HG03442 (cell line): ENCODE data around the gene AKAP10.
"Not testable (repeated sequence)": the region's sequence is repeated elsewhere in the genome, so short reads cannot be mapped to it uniquely, and the experiment has no call there.

Source experiments
- ATAC-seq: cut with Tn5 transposase; IDR thresholded peaks from one replicate; pipeline ENCODE4 v1.9.1; 2021; ENCODE audit warnings: mild to moderate bottlenecking, moderate library complexity; ENCODE audit not compliant: unreplicated experiment

The AKAP10 gene

GRCh38 chr17:19977293-19978208 is at the start of gene AKAP10:
AKAP10 (minus strand) TSS chr17:19977828; CDS start chr17:19977679, 149 bp downstream.
- peak; percentile 78 for ATAC-seq

- no peak for ATAC-seq
Observed at GRCh38 chr17:20026960-20027359, 49.3 kb upstream of the AKAP10 start.

- no peak for ATAC-seq
Observed at GRCh38 chr17:20022701-20023100, 45.1 kb upstream of the AKAP10 start.

DNA sequence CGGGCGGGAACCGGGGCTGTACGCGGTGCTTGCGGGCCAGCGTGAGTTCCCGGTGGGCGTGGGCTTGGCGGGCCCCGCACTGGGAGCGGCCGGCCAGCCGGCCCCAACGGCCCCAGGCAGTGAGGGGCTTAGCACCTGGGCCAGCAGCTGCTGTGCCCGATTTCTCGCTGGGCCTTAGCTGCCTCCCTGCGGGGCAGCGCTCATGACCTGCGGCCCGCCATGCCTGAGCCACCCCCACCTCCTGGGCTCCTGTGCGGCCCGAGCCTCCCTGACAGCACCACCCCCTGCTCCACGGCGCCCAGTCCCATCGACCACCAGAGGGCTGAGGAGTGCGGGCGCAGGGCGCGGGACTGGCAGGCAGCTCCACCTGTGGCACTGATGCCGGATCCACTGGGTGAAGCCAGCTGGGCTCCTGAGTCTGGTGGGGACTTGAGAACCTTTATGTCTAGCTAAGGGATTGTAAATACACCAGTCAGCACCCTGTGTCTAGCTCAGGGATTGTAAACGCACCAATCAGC is 38.9 kb upstream of the AKAP10 start:
- ATAC-seq, result not testable (repeated sequence)

- no peak for ATAC-seq
Observed at GRCh38 chr17:20012017-20012536, 34.4 kb upstream of the AKAP10 start.

GRCh38 chr17:20010936-20011335 is 33.3 kb upstream of the AKAP10 start:
- ATAC-seq, result no peak

DNA sequence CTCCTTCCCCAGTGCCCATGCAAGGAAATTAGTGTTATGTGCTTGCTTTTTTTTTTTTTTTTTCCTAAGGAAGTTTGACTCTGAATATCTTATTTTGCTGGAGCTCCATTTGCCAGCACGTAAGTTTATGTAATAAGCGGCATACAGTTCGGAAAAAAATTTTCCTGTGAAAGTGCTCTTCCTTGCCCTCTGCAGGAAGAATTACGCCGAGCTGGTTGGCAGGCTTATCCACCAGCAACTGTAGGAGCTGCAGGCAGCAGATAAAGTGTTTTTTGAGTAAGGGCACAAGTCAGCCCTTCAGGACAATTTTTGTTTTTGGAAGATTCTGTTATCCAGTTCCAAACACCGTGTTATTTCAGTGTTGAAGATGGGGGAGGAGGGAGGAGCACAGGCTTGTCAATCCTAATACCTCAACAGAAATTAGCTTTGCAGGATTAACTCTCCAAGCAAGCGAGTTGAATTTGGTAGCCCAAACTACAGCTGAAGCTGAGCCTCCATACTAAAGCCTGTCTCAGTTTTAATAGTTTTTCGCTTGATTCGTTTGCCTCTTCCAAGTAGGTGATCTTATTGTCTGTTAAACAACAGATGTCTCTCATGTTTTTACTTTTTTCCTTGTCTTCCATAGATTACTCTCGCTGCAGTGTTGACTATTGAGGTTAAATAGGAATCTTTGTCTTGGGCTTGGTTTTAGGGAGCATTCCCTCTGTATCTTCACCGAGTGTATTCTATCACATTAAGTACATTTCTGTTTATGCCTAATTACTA is 32.7 kb upstream of the AKAP10 start:
- no peak for ATAC-seq

DNA sequence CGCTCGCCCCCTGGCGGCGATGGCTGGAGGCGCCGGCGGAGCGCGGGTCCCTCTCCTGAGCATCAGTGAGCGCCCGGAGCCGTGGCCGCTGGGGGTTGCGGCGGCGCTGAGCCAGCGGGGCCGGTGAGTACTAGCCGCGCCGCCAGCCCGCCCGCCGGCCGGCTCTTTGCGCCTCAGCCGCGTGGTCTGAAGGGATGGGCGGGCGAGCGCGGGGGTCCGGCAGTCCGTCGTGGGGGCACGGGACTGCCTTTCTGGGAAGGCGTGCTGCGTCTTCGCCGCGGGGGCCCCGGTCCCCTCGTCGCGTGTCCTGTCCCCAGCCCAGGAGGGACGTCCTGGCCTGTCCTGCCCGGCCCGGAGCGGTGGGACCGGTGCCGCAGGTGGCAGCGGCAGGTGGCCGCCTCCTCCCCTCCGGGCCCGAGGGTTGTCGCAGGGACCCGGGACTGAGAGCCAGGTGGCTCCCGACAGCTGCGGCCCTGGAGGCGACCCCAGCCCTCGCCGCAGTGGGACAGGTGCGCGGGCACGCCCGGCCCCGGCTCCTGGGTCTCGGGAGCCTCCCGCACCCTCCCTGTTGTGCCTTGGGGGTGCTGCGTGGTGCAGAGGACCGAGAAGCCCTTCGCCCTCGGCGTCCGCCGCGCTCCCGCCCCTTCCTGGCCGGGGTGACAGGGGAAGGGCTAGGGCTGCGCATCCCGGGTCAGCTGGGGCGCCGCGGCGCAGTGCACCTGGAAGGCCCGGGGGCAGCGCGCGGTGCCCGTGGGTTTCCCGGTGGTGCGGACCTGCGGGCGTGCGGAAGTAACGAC is 31.9 kb upstream of the AKAP10 start, which contains the start of gene SPECC1:
TSS of gene SPECC1 (plus strand) at position 58 of the 797 bp plus-strand sequence. CDS start 87,293 bp downstream, outside the sequence.
- peak; percentile 86 for ATAC-seq

GRCh38 chr17:20009052-20009301 is 31.3 kb upstream of the AKAP10 start:
- no peak for ATAC-seq

DNA sequence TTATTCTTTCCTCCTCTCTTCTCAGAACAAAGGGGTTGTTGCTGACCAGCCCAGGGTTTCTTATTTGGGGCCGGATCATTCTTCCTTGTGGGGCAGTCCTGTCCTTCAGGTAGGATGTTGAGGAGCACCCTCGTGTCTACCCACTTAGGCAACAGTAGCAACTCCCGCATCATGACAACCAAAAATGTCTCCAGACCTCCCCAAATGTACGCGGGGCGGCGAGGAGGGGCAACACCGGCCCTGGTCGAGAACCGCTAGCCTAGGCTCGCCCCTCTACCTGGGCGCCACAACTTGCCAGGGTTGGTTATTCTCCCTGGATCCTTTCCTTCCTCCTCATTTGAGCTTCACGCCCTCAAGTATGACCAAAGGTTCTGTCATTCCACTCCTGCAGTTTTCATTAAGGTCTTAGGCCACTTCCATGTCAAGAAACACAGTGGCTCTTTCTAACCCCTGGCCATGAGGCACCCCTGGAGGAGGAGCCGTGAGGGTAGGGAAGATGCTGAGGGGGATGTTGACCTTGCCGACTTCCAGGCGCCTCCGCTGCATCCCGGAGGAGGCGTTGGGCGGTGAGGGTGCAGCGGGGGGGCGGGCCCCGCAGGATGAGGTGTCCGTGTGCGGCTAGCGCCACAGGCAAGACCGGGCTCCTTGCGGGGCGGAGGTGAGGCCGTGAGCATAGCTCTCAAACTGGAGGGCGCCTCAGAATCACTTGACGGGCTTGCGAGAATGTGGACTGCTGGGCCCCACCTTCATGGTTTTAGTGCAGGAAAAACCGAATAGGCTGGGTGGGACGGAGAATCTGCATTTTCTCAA is 30.8 kb upstream of the AKAP10 start:
- peak; percentile 16 for ATAC-seq

DNA sequence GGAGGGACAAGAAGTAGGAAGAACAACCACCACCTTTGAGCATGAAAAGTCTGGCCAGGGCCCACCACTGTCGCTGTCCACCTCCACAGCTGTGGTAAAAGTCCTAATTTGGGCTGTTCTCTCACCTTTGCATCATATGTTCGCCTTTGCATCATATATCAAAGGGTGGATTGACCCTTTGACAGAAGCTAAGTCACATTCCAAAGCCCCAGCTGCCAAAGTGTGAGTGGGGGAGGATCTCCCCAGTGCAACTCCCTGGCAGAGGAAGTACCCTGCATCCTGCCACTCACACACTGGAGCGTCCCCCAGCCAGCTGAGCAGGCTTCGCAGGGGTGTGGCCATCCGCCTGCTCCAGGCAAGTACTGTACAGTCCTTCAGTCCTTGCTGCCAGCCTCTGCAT is 18.9 kb upstream of the AKAP10 start:
- no peak for ATAC-seq

- no peak for ATAC-seq
Observed at GRCh38 chr17:19996086-19996485, 18.5 kb upstream of the AKAP10 start.

- ATAC-seq, result peak; percentile 77
Observed at GRCh38 chr17:19992803-19993713, 15.4 kb upstream of the AKAP10 start.

GRCh38 chr17:19991252-19991885 is 13.7 kb upstream of the AKAP10 start:
- no peak for ATAC-seq

DNA sequence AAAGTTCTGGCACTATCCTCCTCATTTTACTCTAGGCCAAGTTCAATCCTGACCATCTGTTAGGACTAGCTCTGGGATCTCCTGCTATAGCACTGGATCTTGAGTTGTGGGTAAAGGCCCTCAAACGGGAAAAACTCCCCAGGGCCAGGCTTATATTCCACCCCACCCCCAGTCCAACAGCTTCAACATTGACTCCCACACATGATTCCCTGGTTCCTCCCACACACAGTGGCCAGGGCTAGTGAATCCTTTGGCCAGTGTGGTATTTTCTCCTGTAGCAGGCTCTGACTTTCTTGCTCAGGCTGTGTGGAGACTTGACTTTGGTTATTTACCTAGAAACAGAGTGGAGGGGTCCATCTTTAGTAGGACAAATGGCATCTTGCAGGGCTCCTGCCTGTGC is 10.3 kb upstream of the AKAP10 start:
- no peak for ATAC-seq

DNA sequence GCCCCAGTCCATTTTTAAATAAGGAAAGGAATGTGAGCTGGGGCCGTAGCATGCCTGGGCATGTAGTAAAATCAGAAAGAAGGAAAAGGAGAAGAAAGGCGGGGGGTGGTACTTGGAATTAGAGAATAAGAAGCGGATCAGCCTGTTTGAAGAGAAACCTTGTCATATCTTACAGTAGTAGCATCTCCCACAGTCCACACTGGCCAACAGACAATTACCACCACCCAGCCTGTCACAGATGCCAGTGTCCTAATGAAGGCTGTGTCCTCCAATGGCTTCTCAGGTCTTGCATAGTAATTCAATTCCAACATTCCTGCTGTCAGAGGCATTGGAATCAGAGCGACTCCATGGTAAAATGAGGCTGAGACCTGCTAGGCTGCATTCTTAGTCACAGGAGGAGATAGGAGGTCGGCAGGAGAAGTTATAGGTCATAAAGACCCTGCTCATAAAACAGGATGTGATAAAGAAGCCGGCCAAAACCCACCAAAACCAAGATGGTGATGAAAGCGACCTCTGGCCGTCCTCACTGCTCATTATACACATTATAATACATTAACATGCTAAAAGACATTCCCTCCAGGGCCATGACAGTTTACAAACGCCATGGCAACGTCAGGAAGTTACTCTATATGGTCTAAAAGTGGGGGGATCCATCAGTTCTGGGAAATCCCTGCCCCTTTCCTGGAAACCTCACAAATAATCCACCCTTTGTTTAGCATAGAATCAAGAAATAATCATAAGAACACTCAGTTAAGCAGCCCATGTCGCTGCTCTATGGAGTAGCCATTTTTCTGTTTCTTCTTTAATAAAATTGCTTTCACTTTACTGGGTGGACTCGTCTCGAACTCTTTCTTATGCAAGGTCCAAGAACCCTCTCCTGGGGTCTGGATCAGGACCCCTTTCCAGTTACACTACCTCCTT is 9.6 kb upstream of the AKAP10 start:
- ATAC-seq, result no peak
